CD4-positive, alpha-beta T cell (primary cell): ENCODE data around the gene FILIP1L. TPM values are rescaled to one million over a fixed set of nuclear protein-coding genes. Genes with fewer than 3 reads are reported as not detected.

Experiments
- ATAC-seq: fragments of 200-7000 bp; cut with Tn5 transposase; one replicate; pipeline ENCODE4 v1.10.0; 2022; ENCODE audit warnings: mild to moderate bottlenecking; ENCODE audit not compliant: poor library complexity
- CTCF ChIA-PET: fragments of 350-600 bp; sonication (Branson Sonifier 250); formaldehyde crosslinking; loops from one replicate; lab custom pipeline; 2021; ENCODE audit warnings: antibody characterized with exemption, inconsistent platforms; lab: Charles Lee
- POLR2A ChIA-PET: fragments of 350-600 bp; sonication (Branson Sonifier 250); formaldehyde crosslinking; loops from one replicate; lab custom pipeline; 2021; ENCODE audit warnings: antibody characterized with exemption, inconsistent platforms; lab: Charles Lee
- DNase-seq, 14 experiments: peaks; one replicate each; pipeline ENCODE4 v3.0.0-alpha.2; 2013 to 2020; ENCODE audit warnings: mixed read lengths in 2 of 14
- H3K27ac ChIP-seq, 2 donors: one replicate each; pipeline versions ENCODE4 v1.5.1 to v1.7.0; 2013; ENCODE audit warnings: low read length in 2 of 2, low read depth in 1 of 2, mild to moderate bottlenecking in 1 of 2
- H3K27me3 ChIP-seq, 2 experiments: 1 replicate in 1 of 2; 2 replicates in 1 of 2; pipeline versions ENCODE4 v1.6.1 to v1.7.0; 2013; ENCODE audit warnings: low read length in 2 of 2, control low read depth in 1 of 2, mild to moderate bottlenecking in 1 of 2, moderate library complexity in 1 of 2; ENCODE audit not compliant: insufficient read depth in 2 of 2, control insufficient read depth in 1 of 2
- H3K36me3 ChIP-seq: one replicate; pipeline ENCODE4 v1.6.1; 2013; ENCODE audit warnings: low read length, control low read depth; ENCODE audit not compliant: insufficient read depth
- H3K4me1 ChIP-seq: one replicate; pipeline ENCODE4 v1.6.1; 2013; ENCODE audit warnings: low read length, control low read depth; ENCODE audit not compliant: insufficient read depth
- H3K4me3 ChIP-seq: one replicate; pipeline ENCODE4 v1.5.1; 2013; ENCODE audit warnings: mild to moderate bottlenecking, low read length, moderate library complexity
- H3K9me3 ChIP-seq, 2 experiments: 1 replicate in 1 of 2; 2 replicates in 1 of 2; pipeline versions ENCODE4 v1.6.1 to v1.7.0; 2013; ENCODE audit warnings: low read length in 2 of 2, mild to moderate bottlenecking in 2 of 2, control low read depth in 1 of 2, moderate library complexity in 1 of 2; ENCODE audit not compliant: control insufficient read depth in 1 of 2, insufficient read depth in 1 of 2
- H3K27ac Mint-ChIP-seq: one replicate; pipeline ENCODE4 v1.8.0; 2020; ENCODE audit warnings: mixed read lengths
- H3K27me3 Mint-ChIP-seq: one replicate; pipeline ENCODE4 v1.8.0; 2021; ENCODE audit warnings: mixed read lengths
- H3K36me3 Mint-ChIP-seq: one replicate; pipeline ENCODE4 v1.8.0; 2021; ENCODE audit warnings: low read depth, mixed read lengths
- H3K4me1 Mint-ChIP-seq: one replicate; pipeline ENCODE4 v1.8.0; 2021; ENCODE audit warnings: low read depth, mixed read lengths
- H3K4me3 Mint-ChIP-seq: one replicate; pipeline ENCODE4 v1.8.0; 2020; ENCODE audit warnings: mild to moderate bottlenecking, mixed read lengths
- H3K9me3 Mint-ChIP-seq: one replicate; pipeline ENCODE4 v1.8.0; 2020; ENCODE audit warnings: mixed read lengths
- intact Hi-C, 2 experiments: fragments of 100-400 bp; cut with DNase I in 1 of 2; cut with micrococcal nuclease in 1 of 2; formaldehyde crosslinking; loops; one replicate each; pipeline versions ENCODE4 v1.15.1 to v1.9.0; 2023 to 2025; cut with DNase I, micrococcal nuclease
- total RNA-seq, 174 experiments: library from RNA in 2 of 174; stranded (reverse) in 2 of 174; gene quantifications; one replicate each; pipeline ENCODE4 v1.2.3 and lab custom pipeline; 2021 to 2026
- TF ChIP-seq, protein P1 (sequence below): fragments of 200-600 bp; IDR thresholded peaks from one replicate; pipeline ENCODE4 v1.8.0; 2022; ENCODE audit warnings: antibody characterized with exemption, mild to moderate bottlenecking

Gene FILIP1L
- total RNA-seq, 2 experiments from 2014 or later = 0.08 to 0.28 TPM

- H3K4me1 Mint-ChIP-seq = no peaks in the 10 kb centered on the region
These were observed 162.0 kb downstream of the FILIP1L start for GRCh38 chr3:99952306-99952705.

DNA sequence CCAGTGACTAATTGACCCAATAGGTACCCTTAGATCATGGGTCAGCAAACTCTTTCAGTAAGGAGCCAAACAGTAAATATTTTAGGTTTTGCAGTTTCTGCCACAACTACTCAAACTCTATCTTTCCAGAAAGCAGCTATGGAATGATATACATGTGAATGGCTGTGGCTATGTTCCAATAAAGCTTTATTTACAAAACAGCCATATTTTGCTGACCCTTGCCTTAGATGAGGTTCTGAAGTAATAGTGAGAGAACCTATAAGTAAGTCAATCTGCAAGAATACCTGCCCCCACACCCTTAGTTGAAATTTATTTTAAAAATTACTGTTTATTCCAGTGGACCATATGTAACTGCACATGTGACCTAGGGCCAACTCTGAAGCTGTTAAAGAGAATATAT is 162.6 kb downstream of the FILIP1L start:
- intact Hi-C loops = no loop called here
- no peak for ATAC-seq

More at GRCh38 chr3:99952306-99952705, 162.0 kb downstream of the FILIP1L start:
- Mint-ChIP-seq H3K4me3 (no peak overlapping the region), H3K27ac (no peak overlapping the region), H3K27me3 (no peaks in the 10 kb centered on the region), H3K9me3 (no peaks in the 10 kb centered on the region), H3K36me3 (no peaks in the 10 kb centered on the region)
- Histone ChIP-seq H3K4me3 (no peak overlapping the region), H3K4me1 (no peaks in the 10 kb centered on the region), H3K36me3 (no peaks in the 10 kb centered on the region), H3K27me3 (no peaks in the 10 kb centered on the region), H3K9me3 (no peaks in the 10 kb centered on the region), H3K27ac (no peak overlapping the region)
- ATAC-seq = no peak
- CTCF ChIA-PET = interaction anchor here (0.7 to 1.2 kb wide), 2 partner anchors 12 to 774 kb away, joined by 3 read pairs; no protein-coding TSS in a partner anchor
- DNase-seq = no peak
- TF ChIP-seq, protein P1, sequence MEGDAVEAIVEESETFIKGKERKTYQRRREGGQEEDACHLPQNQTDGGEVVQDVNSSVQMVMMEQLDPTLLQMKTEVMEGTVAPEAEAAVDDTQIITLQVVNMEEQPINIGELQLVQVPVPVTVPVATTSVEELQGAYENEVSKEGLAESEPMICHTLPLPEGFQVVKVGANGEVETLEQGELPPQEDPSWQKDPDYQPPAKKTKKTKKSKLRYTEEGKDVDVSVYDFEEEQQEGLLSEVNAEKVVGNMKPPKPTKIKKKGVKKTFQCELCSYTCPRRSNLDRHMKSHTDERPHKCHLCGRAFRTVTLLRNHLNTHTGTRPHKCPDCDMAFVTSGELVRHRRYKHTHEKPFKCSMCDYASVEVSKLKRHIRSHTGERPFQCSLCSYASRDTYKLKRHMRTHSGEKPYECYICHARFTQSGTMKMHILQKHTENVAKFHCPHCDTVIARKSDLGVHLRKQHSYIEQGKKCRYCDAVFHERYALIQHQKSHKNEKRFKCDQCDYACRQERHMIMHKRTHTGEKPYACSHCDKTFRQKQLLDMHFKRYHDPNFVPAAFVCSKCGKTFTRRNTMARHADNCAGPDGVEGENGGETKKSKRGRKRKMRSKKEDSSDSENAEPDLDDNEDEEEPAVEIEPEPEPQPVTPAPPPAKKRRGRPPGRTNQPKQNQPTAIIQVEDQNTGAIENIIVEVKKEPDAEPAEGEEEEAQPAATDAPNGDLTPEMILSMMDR = no peak
- intact Hi-C loops = no loop called here
- POLR2A ChIA-PET = no interaction called here

DNA sequence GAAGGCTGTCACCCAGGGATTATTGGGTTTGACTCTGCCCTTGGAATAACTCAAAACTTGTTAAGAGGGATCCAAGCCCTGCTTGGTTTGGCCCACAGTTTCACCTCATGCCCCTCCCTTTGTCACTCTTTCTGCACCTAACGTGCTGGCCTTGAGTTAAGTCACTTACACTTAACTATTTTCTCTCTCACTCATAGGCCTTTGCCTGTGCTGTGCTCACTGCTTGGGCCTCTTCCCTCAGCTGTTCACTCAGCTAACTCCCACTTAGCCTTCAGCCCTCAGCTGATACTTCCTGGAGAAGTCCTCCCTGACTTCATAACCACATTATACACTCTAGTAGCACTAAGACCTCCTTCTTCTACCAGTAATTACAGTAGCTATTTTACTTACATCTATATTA is 163.4 kb downstream of the FILIP1L start:
- intact Hi-C loops = no loop called here
- ATAC-seq (no peak), DNase-seq (no peak)
- ChIA-PET POLR2A (interaction anchor here (1.0 kb wide), 1 partner anchor 139 kb away, joined by 3 read pairs; no protein-coding TSS in a partner anchor), CTCF (no interaction called here)
- no peak overlapping the region for H3K27ac ChIP-seq
- H3K9me3 ChIP-seq = no peaks in the 10 kb centered on the region
- Mint-ChIP-seq H3K9me3 (no peaks in the 10 kb centered on the region), H3K27ac (no peak overlapping the region), H3K4me3 (no peak overlapping the region), H3K4me1 (no peaks in the 10 kb centered on the region), H3K27me3 (no peaks in the 10 kb centered on the region), H3K36me3 (no peaks in the 10 kb centered on the region)
- TF ChIP-seq, protein P1 = no peak
- no peaks in the 10 kb centered on the region for H3K4me1 ChIP-seq
- H3K4me3 ChIP-seq = no peak overlapping the region
- H3K36me3 ChIP-seq = no peaks in the 10 kb centered on the region
- H3K27me3 ChIP-seq = no peaks in the 10 kb centered on the region

More for the DNA sequence above, 162.6 kb downstream of the FILIP1L start:
- Mint-ChIP-seq H3K27me3 (no peaks in the 10 kb centered on the region), H3K9me3 (no peaks in the 10 kb centered on the region), H3K27ac (no peak overlapping the region), H3K36me3 (no peaks in the 10 kb centered on the region), H3K4me1 (no peaks in the 10 kb centered on the region), H3K4me3 (no peak overlapping the region)
- H3K27ac ChIP-seq = no peak overlapping the region
- H3K9me3 ChIP-seq = no peaks in the 10 kb centered on the region
- no peaks in the 10 kb centered on the region for H3K4me1 ChIP-seq
- no peaks in the 10 kb centered on the region for H3K36me3 ChIP-seq
- no peak overlapping the region for H3K4me3 ChIP-seq
- TF ChIP-seq, protein P1 = no peak
- CTCF ChIA-PET = no interaction called here
- POLR2A ChIA-PET = no interaction called here
- DNase-seq = no peak
- H3K27me3 ChIP-seq = no peaks in the 10 kb centered on the region
